Suprapubic skin (tissue), 4 donors: ENCODE data around the gene DEPDC5.
"Not testable (repeated sequence)": the region's sequence is repeated elsewhere in the genome, so short reads cannot be mapped to it uniquely, and the experiment has no call there.

Source experiments
- EP300 ChIP-seq: sonication (generic); formaldehyde crosslinking; IDR thresholded peaks from one replicate; pipeline ENCODE4 v1.6.1; 2017; ENCODE audit warnings: antibody characterized with exemption
- POLR2A ChIP-seq, 2 donors: fragments of 450-650 bp; IDR thresholded peaks; one replicate each; pipeline ENCODE4 v1.6.1; 2017; ENCODE audit warnings: antibody characterized with exemption in 2 of 2, mild to moderate bottlenecking in 2 of 2, moderate library complexity in 2 of 2
- POLR2AphosphoS5 ChIP-seq, 3 donors: sonication (generic); formaldehyde crosslinking; IDR thresholded peaks; one replicate each; pipeline ENCODE4 v1.6.1; 2017; ENCODE audit warnings: antibody characterized with exemption in 3 of 3
- TF ChIP-seq, protein P1 (sequence below), 2 donors: fragments of 200-600 bp in 1 of 2; fragments of 450-650 bp in 1 of 2; sonication (generic) in 1 of 2; IDR thresholded peaks; one replicate each; pipeline ENCODE4 v1.5.1; 2016 to 2019; ENCODE audit warnings: antibody characterized with exemption in 2 of 2, mild to moderate bottlenecking in 1 of 2, moderate library complexity in 1 of 2

DNA sequence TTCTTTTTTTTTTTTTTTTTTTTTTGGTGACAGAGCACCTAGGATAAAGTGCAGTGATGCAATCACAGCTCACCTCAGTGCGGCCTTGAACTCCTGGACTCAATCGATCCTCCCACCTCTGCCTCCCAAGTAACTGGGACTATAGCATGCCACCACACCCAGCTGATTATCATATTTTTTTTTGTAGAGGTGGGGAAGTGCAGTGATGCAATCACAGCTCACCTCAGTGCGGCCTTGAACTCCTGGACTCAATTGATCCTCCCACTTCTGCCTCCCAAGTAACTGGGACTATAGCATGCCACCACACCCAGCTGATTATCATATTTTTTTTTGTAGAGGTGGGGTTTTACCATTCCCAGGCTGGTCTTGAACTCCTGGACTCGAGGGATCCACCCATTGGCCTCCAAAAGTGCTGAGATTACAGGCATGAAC lies 61.6 kb downstream of the DEPDC5 start:
- not testable (repeated sequence) for TF ChIP-seq POLR2AphosphoS5 (IDR thresholded peaks at IDR 0.05); POLR2A (IDR thresholded peaks at IDR 0.05); EP300
- TF ChIP-seq, protein P1, sequence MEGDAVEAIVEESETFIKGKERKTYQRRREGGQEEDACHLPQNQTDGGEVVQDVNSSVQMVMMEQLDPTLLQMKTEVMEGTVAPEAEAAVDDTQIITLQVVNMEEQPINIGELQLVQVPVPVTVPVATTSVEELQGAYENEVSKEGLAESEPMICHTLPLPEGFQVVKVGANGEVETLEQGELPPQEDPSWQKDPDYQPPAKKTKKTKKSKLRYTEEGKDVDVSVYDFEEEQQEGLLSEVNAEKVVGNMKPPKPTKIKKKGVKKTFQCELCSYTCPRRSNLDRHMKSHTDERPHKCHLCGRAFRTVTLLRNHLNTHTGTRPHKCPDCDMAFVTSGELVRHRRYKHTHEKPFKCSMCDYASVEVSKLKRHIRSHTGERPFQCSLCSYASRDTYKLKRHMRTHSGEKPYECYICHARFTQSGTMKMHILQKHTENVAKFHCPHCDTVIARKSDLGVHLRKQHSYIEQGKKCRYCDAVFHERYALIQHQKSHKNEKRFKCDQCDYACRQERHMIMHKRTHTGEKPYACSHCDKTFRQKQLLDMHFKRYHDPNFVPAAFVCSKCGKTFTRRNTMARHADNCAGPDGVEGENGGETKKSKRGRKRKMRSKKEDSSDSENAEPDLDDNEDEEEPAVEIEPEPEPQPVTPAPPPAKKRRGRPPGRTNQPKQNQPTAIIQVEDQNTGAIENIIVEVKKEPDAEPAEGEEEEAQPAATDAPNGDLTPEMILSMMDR (IDR thresholded peaks at IDR 0.05) = not testable (repeated sequence)
